Thymus (tissue), 11 donors: ENCODE data around the gene CPNE2. TPM values are rescaled to one million over a fixed set of nuclear protein-coding genes. Genes with fewer than 3 reads are reported as not detected.
"Not testable (repeated sequence)": the region's sequence is repeated elsewhere in the genome, so short reads cannot be mapped to it uniquely, and the experiment has no call there.

ENCODE experiments used
- DNase-seq, 9 donors: peaks; one replicate each; pipeline ENCODE4 v3.0.0-alpha.2; 2013; ENCODE audit warnings: low spot score in 9 of 9, low read depth in 6 of 9, missing footprints in 1 of 9
- H3K27ac ChIP-seq, 2 donors: one replicate each; pipeline ENCODE4 v1.5.1; 2013; ENCODE audit warnings: control low read depth in 1 of 2, low read depth in 1 of 2, low read length in 1 of 2, mild to moderate bottlenecking in 1 of 2, moderate library complexity in 1 of 2
- H3K27me3 ChIP-seq, 2 donors: one replicate each; pipeline ENCODE4 v1.5.1; 2013; ENCODE audit warnings: low read length in 1 of 2; ENCODE audit not compliant: control insufficient read depth in 2 of 2, insufficient read depth in 1 of 2
- H3K36me3 ChIP-seq, 2 donors: one replicate each; pipeline ENCODE4 v1.5.1; 2013; ENCODE audit warnings: low read length in 1 of 2, mild to moderate bottlenecking in 1 of 2, moderate library complexity in 1 of 2; ENCODE audit not compliant: control insufficient read depth in 2 of 2, insufficient read depth in 2 of 2
- H3K4me1 ChIP-seq, 2 donors: one replicate each; pipeline ENCODE4 v1.5.1; 2013; ENCODE audit warnings: low read length in 2 of 2; ENCODE audit not compliant: control insufficient read depth in 2 of 2, insufficient read depth in 2 of 2
- H3K4me3 ChIP-seq, 2 donors: one replicate each; pipeline ENCODE4 v1.5.1; 2013; ENCODE audit warnings: low read length in 2 of 2, control low read depth in 1 of 2, mild to moderate bottlenecking in 1 of 2
- H3K9me3 ChIP-seq, 2 donors: one replicate each; pipeline ENCODE4 v1.5.1; 2013; ENCODE audit warnings: low read length in 1 of 2, mild to moderate bottlenecking in 1 of 2; ENCODE audit not compliant: control insufficient read depth in 2 of 2, insufficient read depth in 1 of 2
- WGBS: extraction: QIAGEN DNeasy Blood & Tissue Kit; methylation state at CpG from one replicate; pipeline ENCODE4 v1.1.7; 2013; 5-methylcytosine and 5-hydroxymethylcytosine counted together
- polyA plus RNA-seq: library from polyadenylated mRNA; stranded (reverse); fragments of 200-250 nt; gene quantifications from one replicate; pipeline ENCODE4 v1.2.3, GENCODE V29; 2013
- total RNA-seq: library from RNA; stranded (reverse); fragments of 120-200 nt; gene quantifications from one replicate; pipeline ENCODE4 v1.2.4, GENCODE V29; 2013
- donor health status: healthy.

Gene CPNE2
- total and polyA plus RNA-seq, 2 donors: 6.5 to 27.5 TPM

DNA sequence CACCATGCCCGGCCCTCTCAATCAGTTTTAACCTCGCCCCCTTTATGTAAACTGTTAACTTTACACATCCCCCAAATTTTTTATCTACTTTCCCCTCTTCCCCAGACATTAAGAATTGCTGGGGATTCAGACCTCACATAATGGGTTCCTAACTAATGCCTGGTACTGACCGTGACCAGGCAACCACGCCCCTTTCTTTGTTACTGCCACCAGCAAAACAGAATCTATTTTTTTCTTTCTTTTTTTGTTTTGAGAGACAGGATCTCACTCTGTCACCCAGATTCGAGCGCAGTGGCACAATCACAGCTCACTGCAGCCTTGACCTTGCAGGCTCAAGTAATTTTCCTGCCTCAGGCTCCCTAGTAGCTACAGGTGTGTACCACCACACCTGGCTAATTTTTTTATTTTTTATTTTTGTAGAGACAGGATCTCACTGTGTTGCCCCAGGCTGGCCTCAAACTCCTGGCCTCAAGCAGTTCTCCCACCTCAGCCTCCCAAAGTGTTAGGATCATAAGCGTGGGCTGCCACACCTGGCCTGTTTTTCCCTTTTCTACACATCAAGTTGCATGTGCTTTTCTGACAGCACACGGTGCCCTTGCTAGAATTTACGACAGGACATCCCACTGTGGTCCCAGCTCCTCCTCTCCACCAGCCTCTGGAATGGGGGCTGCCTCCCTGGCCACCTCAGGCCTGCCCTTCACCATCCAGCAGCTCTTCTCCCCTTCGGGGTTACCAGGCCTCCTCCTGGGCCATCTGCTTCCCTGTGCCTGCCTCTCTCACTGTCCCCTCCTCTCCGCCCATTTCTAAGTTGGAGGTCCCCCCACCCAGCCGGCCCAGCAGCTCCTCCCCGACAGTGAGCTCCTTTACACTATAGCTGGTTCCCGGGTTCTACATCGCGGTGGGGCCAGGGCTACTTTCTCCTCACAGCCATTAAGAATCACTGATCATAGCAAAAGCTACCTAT, 10.8 kb downstream of the CPNE2 start:
- no peaks in the 10 kb centered on the region for H3K36me3 ChIP-seq
- 95% methylated on average over 16 of the region's 16 CpGs for WGBS
- DNase-seq: no peak
- H3K9me3 ChIP-seq: no peaks in the 10 kb centered on the region
- H3K27me3 ChIP-seq: no peaks in the 10 kb centered on the region
- no peaks in the 10 kb centered on the region for H3K4me1 ChIP-seq
- H3K27ac ChIP-seq: no peak overlapping the region
- no peak overlapping the region for H3K4me3 ChIP-seq

- H3K9me3 ChIP-seq: no peaks in the 10 kb centered on the region
- H3K27me3 ChIP-seq: no peaks in the 10 kb centered on the region
- 64% methylated on average over 3 of the region's 3 CpGs for WGBS
- no peak overlapping the region for H3K4me3 ChIP-seq
- H3K4me1 ChIP-seq: no peaks in the 10 kb centered on the region
- no peaks in the 10 kb centered on the region for H3K36me3 ChIP-seq
- H3K27ac ChIP-seq: no peak overlapping the region
- DNase-seq: no peak
Observed at GRCh38 chr16:57104706-57105105, 12.3 kb downstream of the CPNE2 start.

- Histone ChIP-seq H3K36me3 (no peaks in the 10 kb centered on the region), H3K27ac (no peak overlapping the region), H3K4me1 (no peaks in the 10 kb centered on the region), H3K4me3 (no peak overlapping the region), H3K27me3 (no peaks in the 10 kb centered on the region), H3K9me3 (no peaks in the 10 kb centered on the region)
- no peak for DNase-seq
- 94% methylated on average over 7 of the region's 7 CpGs for WGBS
Observed at GRCh38 chr16:57105184-57105583, 12.8 kb downstream of the CPNE2 start.

DNA sequence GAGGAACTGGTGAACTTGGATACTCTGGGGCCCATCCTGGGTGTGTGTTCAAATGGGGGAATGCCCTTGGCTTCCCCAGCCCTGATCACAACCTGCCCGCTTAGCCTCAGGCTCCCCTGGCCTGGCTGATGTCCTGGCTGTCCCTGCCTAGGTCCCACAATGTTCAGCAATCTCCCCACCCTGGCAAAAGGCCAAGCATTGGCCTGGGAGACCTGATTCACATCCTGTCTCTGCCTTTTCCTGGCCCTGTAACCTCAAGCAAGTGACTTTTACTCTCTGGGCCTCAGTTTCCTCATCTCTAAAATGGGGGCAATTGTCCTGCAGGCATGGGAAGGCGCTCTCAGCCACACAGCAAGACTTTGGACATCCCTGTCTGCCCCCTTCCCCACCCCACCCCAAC, 14.4 kb downstream of the CPNE2 start:
- Histone ChIP-seq H3K27me3 (no peaks in the 10 kb centered on the region), H3K4me1 (no peaks in the 10 kb centered on the region), H3K9me3 (no peaks in the 10 kb centered on the region), H3K4me3 (no peak overlapping the region), H3K27ac (no peak overlapping the region), H3K36me3 (no peaks in the 10 kb centered on the region)
- DNase-seq: no peak
- 100% methylated on average over 2 of the region's 2 CpGs for WGBS

DNA sequence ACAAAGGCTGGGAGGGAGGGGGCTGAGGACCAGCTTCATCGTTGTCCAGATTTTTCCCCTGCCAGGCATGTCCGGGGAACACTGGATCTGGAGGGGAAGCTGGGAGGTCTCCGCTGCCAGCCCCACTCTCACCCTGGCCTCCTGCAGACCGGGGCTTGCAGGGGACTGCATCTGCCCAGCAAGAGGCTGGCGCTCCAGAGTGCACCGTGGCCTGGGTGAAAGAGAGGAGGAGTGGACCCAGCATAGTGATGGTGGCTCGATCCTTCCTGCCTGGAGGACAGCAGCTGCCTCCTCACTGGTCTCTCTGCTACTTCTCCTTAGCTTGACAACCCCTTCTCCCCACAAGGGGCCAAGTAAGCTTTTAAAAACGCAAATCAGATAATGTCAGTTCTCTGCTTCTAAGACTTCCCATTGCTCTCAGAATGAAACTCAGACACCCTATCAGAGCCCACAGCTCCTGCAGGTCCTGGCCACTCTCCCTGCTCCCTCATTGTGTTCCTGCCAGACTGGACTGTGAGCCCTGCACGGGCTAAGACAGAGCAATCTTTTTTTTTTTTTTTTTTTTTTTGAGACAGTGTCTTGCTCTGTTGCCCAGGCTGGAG, 15.0 kb downstream of the CPNE2 start:
- DNase-seq: no peak
- H3K27me3 ChIP-seq: no peaks in the 10 kb centered on the region
- H3K9me3 ChIP-seq: no peaks in the 10 kb centered on the region
- H3K27ac ChIP-seq: no peak overlapping the region
- no peak overlapping the region for H3K4me3 ChIP-seq
- peaks cover 0 to 6% of the 10 kb centered on the region in 2 donors for H3K4me1 ChIP-seq
- 93% methylated on average over 9 of the region's 9 CpGs for WGBS
- H3K36me3 ChIP-seq: no peaks in the 10 kb centered on the region

- H3K4me3 ChIP-seq: no peak overlapping the region
- no peaks in the 10 kb centered on the region for H3K36me3 ChIP-seq
- peaks cover 0 to 9% of the 10 kb centered on the region in 2 donors for H3K4me1 ChIP-seq
- H3K9me3 ChIP-seq: no peaks in the 10 kb centered on the region
- WGBS: 74% methylated on average over 1 of the region's 1 CpG
- H3K27ac ChIP-seq: no peak overlapping the region
- no peak for DNase-seq
- H3K27me3 ChIP-seq: no peaks in the 10 kb centered on the region
Observed at GRCh38 chr16:57108432-57108831, 16.0 kb downstream of the CPNE2 start.

DNA sequence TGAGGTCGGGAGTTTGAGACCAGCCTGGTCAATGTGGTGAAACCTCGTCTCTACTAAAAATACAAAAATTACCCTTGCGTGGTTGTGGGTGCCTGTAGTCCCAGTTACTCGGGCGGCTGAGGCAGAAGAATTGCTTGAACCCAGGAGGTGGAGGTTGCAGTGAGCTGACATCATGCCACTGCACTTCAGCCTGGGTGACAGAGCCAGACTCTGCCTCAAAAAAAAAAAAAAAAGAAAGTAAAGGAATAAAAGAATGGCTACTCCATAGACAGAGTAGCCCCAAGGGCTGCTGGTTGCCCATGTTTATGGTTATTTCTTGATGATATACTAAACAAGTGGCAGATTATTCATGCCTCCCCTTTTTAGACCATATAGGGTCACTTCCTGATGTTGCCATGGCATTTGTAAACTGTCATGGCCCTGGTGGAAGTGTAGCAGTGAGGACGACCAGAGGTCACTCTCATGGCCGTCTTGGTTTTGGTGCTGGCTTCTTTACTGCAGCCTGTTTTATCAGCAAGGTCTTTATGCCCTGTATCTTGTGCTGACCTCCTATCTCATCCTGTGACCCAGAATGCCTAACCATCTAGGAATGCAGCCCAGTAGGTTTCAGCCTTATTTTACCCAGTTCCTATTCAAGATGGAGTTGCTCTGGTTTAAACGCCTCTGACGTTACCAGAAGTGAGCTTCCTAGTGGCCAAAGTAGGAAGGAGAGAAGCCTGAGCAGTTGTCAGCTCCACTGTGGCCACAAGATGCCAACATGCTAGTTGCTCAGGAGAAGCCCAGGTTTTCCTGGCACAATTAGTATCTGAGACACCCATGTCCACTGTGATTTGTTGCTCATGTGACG, 17.1 kb downstream of the CPNE2 start:
- H3K4me3 ChIP-seq, H3K9me3 ChIP-seq: not testable (repeated sequence)
- WGBS: 95% methylated on average over 10 of the region's 10 CpGs

GRCh38 chr16:57110937-57111336, 18.6 kb downstream of the CPNE2 start:
- H3K36me3 ChIP-seq: no peaks in the 10 kb centered on the region
- H3K4me1 ChIP-seq: peaks cover 0 to 32% of the 10 kb centered on the region in 2 donors
- 99% methylated on average over 4 of the region's 4 CpGs for WGBS
- no peak overlapping the region for H3K27ac ChIP-seq
- no peaks in the 10 kb centered on the region for H3K9me3 ChIP-seq
- H3K27me3 ChIP-seq: no peaks in the 10 kb centered on the region
- no peak for DNase-seq
- no peak overlapping the region for H3K4me3 ChIP-seq

More for the DNA sequence above, 17.1 kb downstream of the CPNE2 start:
- DNase-seq, H3K27ac ChIP-seq, H3K27me3 ChIP-seq, H3K36me3 ChIP-seq: not testable (repeated sequence)
- peaks cover 0 to 19% of the 10 kb centered on the region in 2 donors for H3K4me1 ChIP-seq
